ENCODE measurements around the gene PTPRE.
A peak's percentile ranks its signal among the peaks of the same experiment; 100 is the strongest.

PTPRE gene

GRCh38 chr10:127923646-127924045, 16.7 kb downstream of the PTPRE start:
- DNase-seq: no peak

- no peak for DNase-seq
These were observed 18.7 kb downstream of the PTPRE start for GRCh38 chr10:127925471-127926207.

GRCh38 chr10:127926455-127926854, 19.6 kb downstream of the PTPRE start:
- peak in 2 of 51 donors; percentile 14 to 34 for DNase-seq

- no peak for DNase-seq
These were observed 21.3 kb downstream of the PTPRE start for GRCh38 chr10:127928021-127928806.

GRCh38 chr10:127932521-127933270, 25.8 kb downstream of the PTPRE start:
- peak in 1 of 51 donors; percentile 55 for DNase-seq

- no peak for DNase-seq
These were observed 26.4 kb downstream of the PTPRE start for GRCh38 chr10:127933271-127933670.

- no peak for DNase-seq
These were observed 27.5 kb downstream of the PTPRE start for GRCh38 chr10:127934383-127934782.

- peak in 17 of 51 donors; percentile 15 to 62 (median 44) for DNase-seq
These were observed 28.2 kb downstream of the PTPRE start for GRCh38 chr10:127935071-127935561.

- DNase-seq: peak in 1 of 51 donors; percentile 26
These were observed 30.2 kb downstream of the PTPRE start for GRCh38 chr10:127937069-127937468.

- DNase-seq: peak in 3 of 51 donors; percentile 24 to 34 (median 32)
These were observed 31.1 kb downstream of the PTPRE start for GRCh38 chr10:127937915-127938463.

- DNase-seq: no peak
These were observed 33.0 kb downstream of the PTPRE start for GRCh38 chr10:127939786-127940330.

GRCh38 chr10:127940866-127941640, 34.1 kb downstream of the PTPRE start:
- DNase-seq: no peak

GRCh38 chr10:127942811-127943210, 35.9 kb downstream of the PTPRE start:
- no peak for DNase-seq

- DNase-seq: no peak
These were observed 36.5 kb downstream of the PTPRE start for GRCh38 chr10:127943336-127943910.

GRCh38 chr10:127944256-127944655, 37.4 kb downstream of the PTPRE start:
- no peak for DNase-seq

GRCh38 chr10:127945341-127945758, 38.4 kb downstream of the PTPRE start:
- DNase-seq: no peak

GRCh38 chr10:127945948-127946711, 39.2 kb downstream of the PTPRE start:
- DNase-seq: no peak

GRCh38 chr10:127947211-127947610, 40.3 kb downstream of the PTPRE start:
- DNase-seq: no peak

GRCh38 chr10:127948791-127949190, 41.9 kb downstream of the PTPRE start:
- no peak for DNase-seq
